ENCODE results near the gene ACAT2.
"Not testable (repeated sequence)": the region's sequence is repeated elsewhere in the genome, so short reads cannot be mapped to it uniquely, and the experiment has no call there.

The ACAT2 gene

GRCh38 chr6:159816775-159817174 is 54.9 kb downstream of the ACAT2 start:
- DNase-seq = not testable (repeated sequence)

- no peak for DNase-seq
These were observed 56.3 kb downstream of the ACAT2 start for GRCh38 chr6:159817951-159818739.

- DNase-seq = no peak
These were observed 57.3 kb downstream of the ACAT2 start for GRCh38 chr6:159819098-159819497.

- DNase-seq = peak; percentile 29
These were observed 58.2 kb downstream of the ACAT2 start for GRCh38 chr6:159819932-159820640.

GRCh38 chr6:159821122-159821521 is 59.3 kb downstream of the ACAT2 start:
- no peak for DNase-seq

- no peak for DNase-seq
These were observed 59.9 kb downstream of the ACAT2 start for GRCh38 chr6:159821726-159822125.

GRCh38 chr6:159823953-159824352 is 62.1 kb downstream of the ACAT2 start:
- no peak for DNase-seq

GRCh38 chr6:159824690-159825089 is 62.8 kb downstream of the ACAT2 start:
- DNase-seq = not testable (repeated sequence)

- no peak for DNase-seq
These were observed 64.2 kb downstream of the ACAT2 start for GRCh38 chr6:159826004-159826403.

GRCh38 chr6:159826968-159827647 is 65.3 kb downstream of the ACAT2 start:
- no peak for DNase-seq

GRCh38 chr6:159828074-159828473 is 66.2 kb downstream of the ACAT2 start:
- no peak for DNase-seq

All from activated T-cell treated with anti-CD3 and anti-CD28 coated beads, Interleukin-2, amount 50 U/mL, for 1 hour (primary cell).